CD14-positive monocyte (primary cell): ENCODE data around the gene MICAL2. TPM values are rescaled to one million over a fixed set of nuclear protein-coding genes. Genes with fewer than 3 reads are reported as not detected.

Experiments
- DNase-seq, 3 donors: peaks; one replicate each; pipeline ENCODE4 v3.0.0-alpha.2; 2011 to 2022
- H2AFZ ChIP-seq: 2 replicates; pipeline ENCODE4 v1.6.0; 2012; ENCODE audit warnings: mild to moderate bottlenecking, low read depth, low read length, inconsistent platforms; ENCODE audit not compliant: insufficient read depth, poor library complexity, severe bottlenecking
- H3K27ac ChIP-seq, 2 donors: 1 replicate in 1 of 2; 2 replicates in 1 of 2; pipeline ENCODE4 v1.5.1; 2012 to 2013; ENCODE audit warnings: low read length in 2 of 2, control low read depth in 1 of 2, inconsistent platforms in 1 of 2, low read depth in 1 of 2, mild to moderate bottlenecking in 1 of 2
- H3K27me3 ChIP-seq, 2 donors: one replicate each; pipeline versions ENCODE4 v1.6.0 to v1.6.1; 2011 to 2013; ENCODE audit warnings: low read length in 2 of 2; ENCODE audit not compliant: control insufficient read depth in 2 of 2, insufficient read depth in 2 of 2
- H3K36me3 ChIP-seq, 2 donors: replicated peaks in 1 of 2; 1 replicate in 1 of 2; 2 replicates in 1 of 2; pipeline versions ENCODE4 v1.5.1 to v1.6.1; 2012 to 2013; ENCODE audit warnings: low read length in 2 of 2, control low read depth in 1 of 2, inconsistent platforms in 1 of 2, mild to moderate bottlenecking in 1 of 2; ENCODE audit not compliant: insufficient read depth in 2 of 2, control insufficient read depth in 1 of 2
- H3K4me1 ChIP-seq, 2 donors: 1 replicate in 1 of 2; 2 replicates in 1 of 2; pipeline versions ENCODE4 v1.5.1 to v1.6.1; 2012 to 2013; ENCODE audit warnings: low read length in 2 of 2, control low read depth in 1 of 2, inconsistent platforms in 1 of 2, mild to moderate bottlenecking in 1 of 2, moderate library complexity in 1 of 2; ENCODE audit not compliant: insufficient read depth in 2 of 2, control insufficient read depth in 1 of 2
- H3K4me2 ChIP-seq: replicated peaks from 2 replicates; pipeline ENCODE3; 2012; ENCODE audit warnings: low read length, moderate library complexity, mild to moderate bottlenecking; ENCODE audit not compliant: poor library complexity, severe bottlenecking; ENCODE audit errors: extremely low read depth
- H3K4me3 ChIP-seq, 3 experiments: fragments of 200-600 bp in 1 of 3; sonication (generic) in 1 of 3; replicated peaks in 1 of 3; 1 replicate in 2 of 3; 2 replicates in 1 of 3; pipeline ENCODE4 v1.5.1; 2011 to 2013; ENCODE audit warnings: low read length in 3 of 3, mild to moderate bottlenecking in 3 of 3, control low read depth in 2 of 3, low read depth in 2 of 3, inconsistent platforms in 1 of 3, moderate library complexity in 1 of 3
- H3K79me2 ChIP-seq: 2 replicates; pipeline ENCODE4 v1.6.0; 2012; ENCODE audit warnings: mild to moderate bottlenecking, control low read depth, inconsistent platforms, low read length, moderate library complexity; ENCODE audit not compliant: insufficient read depth
- H3K9ac ChIP-seq: 2 replicates; pipeline ENCODE4 v1.6.0; 2017; ENCODE audit warnings: low read length, mild to moderate bottlenecking; ENCODE audit not compliant: insufficient read depth, poor library complexity, severe bottlenecking
- H3K9me3 ChIP-seq, 2 donors: replicated peaks in 1 of 2; 1 replicate in 1 of 2; 2 replicates in 1 of 2; pipeline versions ENCODE4 v1.5.1 to v1.6.1; 2012 to 2013; ENCODE audit warnings: low read length in 2 of 2, control low read depth in 1 of 2; ENCODE audit not compliant: control insufficient read depth in 1 of 2, insufficient read depth in 1 of 2
- H4K20me1 ChIP-seq: 2 replicates; pipeline ENCODE4 v1.6.0; 2012; ENCODE audit warnings: mild to moderate bottlenecking, low read length, control low read depth, moderate library complexity; ENCODE audit not compliant: insufficient read depth
- H3K27ac Mint-ChIP-seq, 7 donors: one replicate each; pipeline ENCODE4 v1.8.0; 2020; ENCODE audit warnings: mild to moderate bottlenecking in 7 of 7, mixed read lengths in 7 of 7, moderate library complexity in 6 of 7, inconsistent platforms in 2 of 7
- H3K27me3 Mint-ChIP-seq, 3 donors: one replicate each; pipeline ENCODE4 v1.8.0; 2021 to 2022; ENCODE audit warnings: low read depth in 3 of 3, mild to moderate bottlenecking in 3 of 3, mixed read lengths in 3 of 3, moderate library complexity in 3 of 3, inconsistent platforms in 1 of 3
- H3K36me3 Mint-ChIP-seq, 2 donors: one replicate each; pipeline ENCODE4 v1.8.0; 2020; ENCODE audit warnings: mixed read lengths in 2 of 2, inconsistent platforms in 1 of 2, mild to moderate bottlenecking in 1 of 2
- H3K4me1 Mint-ChIP-seq: one replicate; pipeline ENCODE4 v1.8.0; 2020; ENCODE audit warnings: mild to moderate bottlenecking, mixed read lengths
- H3K4me3 Mint-ChIP-seq, 2 donors: one replicate each; pipeline ENCODE4 v1.8.0; 2020; ENCODE audit warnings: mild to moderate bottlenecking in 2 of 2, mixed read lengths in 2 of 2, moderate library complexity in 1 of 2
- H3K9me3 Mint-ChIP-seq, 7 donors: one replicate each; pipeline ENCODE4 v1.8.0; 2020 to 2022; ENCODE audit warnings: mixed read lengths in 7 of 7, mild to moderate bottlenecking in 6 of 7, moderate library complexity in 6 of 7, inconsistent platforms in 2 of 7
- WGBS: methylation state at CpG from one replicate; pipeline ENCODE4 v1.1.5; 2013; ENCODE audit warnings: missing lambda C conversion rate; ENCODE audit not compliant: insufficient coverage; 5-methylcytosine and 5-hydroxymethylcytosine counted together
- intact Hi-C, 2 donors: fragments of 100-400 bp; cut with micrococcal nuclease; formaldehyde crosslinking; loops; one replicate each; pipeline versions ENCODE4 v1.15.0 to v1.15.1; 2023
- polyA plus RNA-seq, 3 donors: library from polyadenylated mRNA; depleted of rRNA in 1 of 3; unstranded in 2 of 3; stranded (reverse) in 1 of 3; fragments of 300-500 nt in 2 of 3; fragments of >200 nt in 1 of 3; fragmentation: Illumina TruSeq in 2 of 3; gene quantifications; 1 replicate in 2 of 3; 2 replicates in 1 of 3; pipeline ENCODE4 v1.2.3, GENCODE V29; 2012 to 2021
- TF ChIP-seq, protein P1 (sequence below): fragments of 200-600 bp; IDR thresholded peaks from one replicate; pipeline ENCODE4 v1.8.0; 2022; ENCODE audit warnings: antibody characterized with exemption, mild to moderate bottlenecking

Gene MICAL2
- polyA plus RNA-seq, 3 donors = 39.8 to 72.5 (median 44.0) TPM

DNA sequence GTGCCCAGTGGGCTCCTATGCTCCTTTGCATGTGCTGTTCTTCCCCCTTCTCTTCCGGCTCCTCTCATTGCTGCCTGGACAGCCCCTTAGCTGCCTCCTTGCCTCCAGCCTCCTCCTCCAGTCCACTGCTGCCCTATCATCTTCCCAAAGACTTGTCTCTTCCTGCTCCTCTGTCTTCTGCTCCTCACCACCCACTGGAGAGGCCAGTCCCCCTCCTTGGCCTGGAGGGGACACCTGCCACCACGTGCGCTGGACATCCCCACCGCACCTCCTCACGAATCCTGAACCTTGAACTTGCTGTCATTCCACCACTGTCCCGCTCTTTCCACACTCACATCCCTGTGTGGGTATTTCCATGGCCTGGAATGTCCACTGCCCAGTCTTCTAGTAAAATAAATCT, 49.8 kb downstream of the MICAL2 start:
- TF ChIP-seq, protein P1, sequence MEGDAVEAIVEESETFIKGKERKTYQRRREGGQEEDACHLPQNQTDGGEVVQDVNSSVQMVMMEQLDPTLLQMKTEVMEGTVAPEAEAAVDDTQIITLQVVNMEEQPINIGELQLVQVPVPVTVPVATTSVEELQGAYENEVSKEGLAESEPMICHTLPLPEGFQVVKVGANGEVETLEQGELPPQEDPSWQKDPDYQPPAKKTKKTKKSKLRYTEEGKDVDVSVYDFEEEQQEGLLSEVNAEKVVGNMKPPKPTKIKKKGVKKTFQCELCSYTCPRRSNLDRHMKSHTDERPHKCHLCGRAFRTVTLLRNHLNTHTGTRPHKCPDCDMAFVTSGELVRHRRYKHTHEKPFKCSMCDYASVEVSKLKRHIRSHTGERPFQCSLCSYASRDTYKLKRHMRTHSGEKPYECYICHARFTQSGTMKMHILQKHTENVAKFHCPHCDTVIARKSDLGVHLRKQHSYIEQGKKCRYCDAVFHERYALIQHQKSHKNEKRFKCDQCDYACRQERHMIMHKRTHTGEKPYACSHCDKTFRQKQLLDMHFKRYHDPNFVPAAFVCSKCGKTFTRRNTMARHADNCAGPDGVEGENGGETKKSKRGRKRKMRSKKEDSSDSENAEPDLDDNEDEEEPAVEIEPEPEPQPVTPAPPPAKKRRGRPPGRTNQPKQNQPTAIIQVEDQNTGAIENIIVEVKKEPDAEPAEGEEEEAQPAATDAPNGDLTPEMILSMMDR = no peak
- peak overlapping the region; percentile 91 to 100 (median 97) for H3K27ac Mint-ChIP-seq
- peaks cover 33 to 48% of the 10 kb centered on the region in 2 donors for H3K36me3 ChIP-seq

DNA sequence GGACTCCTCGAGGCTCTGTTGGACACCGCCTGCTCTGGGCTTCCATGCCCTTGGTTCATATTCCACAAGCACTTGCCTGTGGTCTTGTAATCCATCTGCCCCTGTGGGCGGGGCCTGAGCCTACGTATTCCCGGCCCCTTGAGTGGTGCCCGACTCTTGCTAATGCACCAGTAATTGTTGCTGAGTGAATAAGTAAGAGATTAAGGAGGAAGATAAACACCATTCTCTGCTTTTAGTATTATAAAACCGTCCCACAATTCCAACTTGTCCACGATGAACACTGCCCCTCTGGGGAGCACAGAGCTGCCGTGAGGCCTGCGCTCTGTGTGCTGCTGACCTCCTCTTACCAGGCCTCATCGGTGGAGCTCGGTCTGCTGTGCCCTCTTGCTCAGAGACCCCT, 50.3 kb downstream of the MICAL2 start:
- H3K9me3 ChIP-seq = no peaks in the 10 kb centered on the region
- H3K9ac ChIP-seq = peak overlapping the region; percentile 56
- peaks cover 37 to 48% of the 10 kb centered on the region in 2 donors for H3K36me3 ChIP-seq
- H3K27me3 ChIP-seq = no peaks in the 10 kb centered on the region
- Mint-ChIP-seq H3K27ac (peak overlapping the region; percentile 91 to 100 (median 97)), H3K4me1 (peaks cover 59% of the 10 kb centered on the region), H3K9me3 (peaks cover 0 to 2% (median 0%) of the 10 kb centered on the region in 7 donors), H3K27me3 (peaks cover 0 to 5% (median 4%) of the 10 kb centered on the region in 3 donors), H3K4me3 (peak overlapping the region in 1 of 2 donors; percentile 76), H3K36me3 (peaks cover 54 to 70% of the 10 kb centered on the region in 2 donors)
- peaks cover 57 to 68% of the 10 kb centered on the region in 2 donors for H3K4me1 ChIP-seq
- 93% methylated on average over 6 of the region's 12 CpGs for WGBS
- peaks cover 22% of the 10 kb centered on the region for H4K20me1 ChIP-seq
- TF ChIP-seq, protein P1 = no peak
- intact Hi-C loops = no loop called here
- H3K79me2 ChIP-seq = peaks cover 34% of the 10 kb centered on the region
- DNase-seq = no peak
- peak overlapping the region; percentile 95 to 96 for H3K27ac ChIP-seq
- H3K4me2 ChIP-seq = peak overlapping the region; percentile 59
- peak overlapping the region in 1 of 3 experiments; percentile 43 for H3K4me3 ChIP-seq
- no peak overlapping the region for H2AFZ ChIP-seq

More for the DNA sequence above, 49.8 kb downstream of the MICAL2 start:
- H3K36me3 Mint-ChIP-seq = peaks cover 53 to 69% of the 10 kb centered on the region in 2 donors
- peak overlapping the region; percentile 59 for H3K4me2 ChIP-seq
- peaks cover 34% of the 10 kb centered on the region for H3K79me2 ChIP-seq
- H3K4me1 ChIP-seq = peaks cover 59 to 71% of the 10 kb centered on the region in 2 donors
- no peaks in the 10 kb centered on the region for H3K9me3 ChIP-seq
- intact Hi-C loops = no loop called here
- H3K9ac ChIP-seq = peak overlapping the region; percentile 56
- 88% methylated on average over 6 of the region's 6 CpGs for WGBS
- H3K27me3 Mint-ChIP-seq = peaks cover 0 to 5% (median 4%) of the 10 kb centered on the region in 3 donors
- no peak overlapping the region for H2AFZ ChIP-seq
- peak overlapping the region in 1 of 2 donors; percentile 76 for H3K4me3 Mint-ChIP-seq
- H3K4me1 Mint-ChIP-seq = peaks cover 63% of the 10 kb centered on the region
- H3K27ac ChIP-seq = peak overlapping the region; percentile 95 to 96
- peak overlapping the region in 1 of 3 experiments; percentile 43 for H3K4me3 ChIP-seq
- no peaks in the 10 kb centered on the region for H3K27me3 ChIP-seq
- H3K9me3 Mint-ChIP-seq = peaks cover 0 to 2% (median 0%) of the 10 kb centered on the region in 7 donors
- peaks cover 22% of the 10 kb centered on the region for H4K20me1 ChIP-seq
- DNase-seq = no peak
